ENCODE measurements around the gene SOBP. TPM values are rescaled to one million over a fixed set of nuclear protein-coding genes. Genes with fewer than 3 reads are reported as not detected.

SOBP gene
- total RNA-seq, 1 experiment from 2014 or later = 10.1 TPM

GRCh38 chr6:107704347-107705013 lies 214.6 kb downstream of the SOBP start:
- no peaks in the 10 kb centered on the region for H3K36me3 Mint-ChIP-seq
- ChIA-PET POLR2A (no interaction called here), CTCF (interaction anchor here (0.5 kb wide), 1 partner anchor 592 kb away, joined by 3 read pairs; no protein-coding TSS in a partner anchor)
- H3K4me3 Mint-ChIP-seq = no peak overlapping the region
- no peak for TF ChIP-seq CREB1 (CRISPR knock-in tag; IDR thresholded peaks at IDR 0.05)
- TF ChIP-seq, protein P1, sequence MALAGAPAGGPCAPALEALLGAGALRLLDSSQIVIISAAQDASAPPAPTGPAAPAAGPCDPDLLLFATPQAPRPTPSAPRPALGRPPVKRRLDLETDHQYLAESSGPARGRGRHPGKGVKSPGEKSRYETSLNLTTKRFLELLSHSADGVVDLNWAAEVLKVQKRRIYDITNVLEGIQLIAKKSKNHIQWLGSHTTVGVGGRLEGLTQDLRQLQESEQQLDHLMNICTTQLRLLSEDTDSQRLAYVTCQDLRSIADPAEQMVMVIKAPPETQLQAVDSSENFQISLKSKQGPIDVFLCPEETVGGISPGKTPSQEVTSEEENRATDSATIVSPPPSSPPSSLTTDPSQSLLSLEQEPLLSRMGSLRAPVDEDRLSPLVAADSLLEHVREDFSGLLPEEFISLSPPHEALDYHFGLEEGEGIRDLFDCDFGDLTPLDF (CRISPR knock-in tag; IDR thresholded peaks at IDR 0.05) = no peak
- no peak for TF ChIP-seq RORB (CRISPR knock-in tag; IDR thresholded peaks at IDR 0.05)
- peak; percentile 57; the same call in 1 of the 2 replicates for TF ChIP-seq ZNF317 (CRISPR knock-in tag; IDR thresholded peaks at IDR 0.05; ENCODE audit: borderline replicate concordance, low read depth)
- no peak for TF ChIP-seq SMAD3 (CRISPR knock-in tag; IDR thresholded peaks at IDR 0.05; ENCODE audit: borderline replicate concordance)
- TF ChIP-seq ZNF512 (CRISPR knock-in tag; IDR thresholded peaks at IDR 0.05; ENCODE audit: borderline replicate concordance) = no peak
- TF ChIP-seq SOX15 (CRISPR knock-in tag; IDR thresholded peaks at IDR 0.05) = no peak
- TF ChIP-seq, protein P2, sequence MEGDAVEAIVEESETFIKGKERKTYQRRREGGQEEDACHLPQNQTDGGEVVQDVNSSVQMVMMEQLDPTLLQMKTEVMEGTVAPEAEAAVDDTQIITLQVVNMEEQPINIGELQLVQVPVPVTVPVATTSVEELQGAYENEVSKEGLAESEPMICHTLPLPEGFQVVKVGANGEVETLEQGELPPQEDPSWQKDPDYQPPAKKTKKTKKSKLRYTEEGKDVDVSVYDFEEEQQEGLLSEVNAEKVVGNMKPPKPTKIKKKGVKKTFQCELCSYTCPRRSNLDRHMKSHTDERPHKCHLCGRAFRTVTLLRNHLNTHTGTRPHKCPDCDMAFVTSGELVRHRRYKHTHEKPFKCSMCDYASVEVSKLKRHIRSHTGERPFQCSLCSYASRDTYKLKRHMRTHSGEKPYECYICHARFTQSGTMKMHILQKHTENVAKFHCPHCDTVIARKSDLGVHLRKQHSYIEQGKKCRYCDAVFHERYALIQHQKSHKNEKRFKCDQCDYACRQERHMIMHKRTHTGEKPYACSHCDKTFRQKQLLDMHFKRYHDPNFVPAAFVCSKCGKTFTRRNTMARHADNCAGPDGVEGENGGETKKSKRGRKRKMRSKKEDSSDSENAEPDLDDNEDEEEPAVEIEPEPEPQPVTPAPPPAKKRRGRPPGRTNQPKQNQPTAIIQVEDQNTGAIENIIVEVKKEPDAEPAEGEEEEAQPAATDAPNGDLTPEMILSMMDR (IDR thresholded peaks at IDR 0.05) = peak; percentile 82
- no peak for TF ChIP-seq NFE2L1 (CRISPR knock-in tag; IDR thresholded peaks at IDR 0.05)
- TF ChIP-seq ETV6 (CRISPR knock-in tag; IDR thresholded peaks at IDR 0.05) = 0 out of 2 replicates have a peak, but pooled peaks have one; percentile 26
- TF ChIP-seq, protein P3, sequence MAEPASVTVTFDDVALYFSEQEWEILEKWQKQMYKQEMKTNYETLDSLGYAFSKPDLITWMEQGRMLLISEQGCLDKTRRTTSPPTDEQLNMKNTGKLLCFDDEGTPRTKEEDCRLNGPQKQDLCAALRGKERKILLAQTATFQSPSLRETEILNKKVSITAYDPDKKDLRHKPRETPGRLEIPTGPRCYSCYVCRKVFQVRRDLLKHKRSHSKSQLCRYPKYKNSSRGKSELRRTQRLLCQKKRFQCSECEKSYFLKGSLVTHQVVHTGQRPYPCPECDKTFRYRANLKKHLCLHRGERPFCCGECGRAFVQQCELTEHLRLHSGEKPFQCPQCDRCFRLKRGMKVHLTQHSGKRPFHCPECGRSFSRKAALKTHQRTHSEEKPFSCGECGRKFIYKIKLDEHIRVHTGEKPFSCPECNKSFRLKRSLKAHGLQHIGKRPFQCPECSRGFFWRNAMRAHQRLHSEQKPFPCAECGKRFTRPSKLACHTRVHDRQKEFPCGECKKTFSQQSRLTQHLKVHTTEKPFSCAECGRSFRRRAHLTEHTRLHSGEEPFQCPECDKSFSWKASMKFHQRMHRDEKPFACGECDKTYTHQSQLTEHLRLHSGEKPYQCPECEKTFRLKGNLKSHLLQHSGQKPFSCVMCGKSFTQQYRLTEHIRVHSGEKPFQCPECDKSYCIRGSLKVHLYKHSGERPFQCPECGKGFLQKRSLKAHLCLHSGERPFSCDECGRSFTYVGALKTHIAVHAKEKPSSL (CRISPR knock-in tag; conservative IDR thresholded peaks at IDR 0.05) = no peak
- no peak for TF ChIP-seq E2F4 (CRISPR knock-in tag; IDR thresholded peaks at IDR 0.05; ENCODE audit: borderline replicate concordance, low read depth)
- no peak for TF ChIP-seq JUN (CRISPR knock-in tag; IDR thresholded peaks at IDR 0.05)
- no peak for TF ChIP-seq TP53 (CRISPR knock-in tag; IDR thresholded peaks at IDR 0.05)
- TF ChIP-seq, protein P4, sequence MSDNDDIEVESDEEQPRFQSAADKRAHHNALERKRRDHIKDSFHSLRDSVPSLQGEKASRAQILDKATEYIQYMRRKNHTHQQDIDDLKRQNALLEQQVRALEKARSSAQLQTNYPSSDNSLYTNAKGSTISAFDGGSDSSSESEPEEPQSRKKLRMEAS (CRISPR knock-in tag; IDR thresholded peaks at IDR 0.05) = no peak
- no peak for TF ChIP-seq FOXK1 (CRISPR knock-in tag; IDR thresholded peaks at IDR 0.05)
- no peak for TF ChIP-seq HMGA2 (CRISPR knock-in tag; IDR thresholded peaks at IDR 0.05)
- TF ChIP-seq MXD4 (CRISPR knock-in tag; IDR thresholded peaks at IDR 0.05; ENCODE audit: borderline replicate concordance) = no peak
- no peak for TF ChIP-seq ZNF423 (CRISPR knock-in tag; IDR thresholded peaks at IDR 0.05)
- TF ChIP-seq GTF2I (CRISPR knock-in tag; conservative IDR thresholded peaks at IDR 0.05) = no peak
- no peaks in the 10 kb centered on the region for H3K9me3 Mint-ChIP-seq
- H3K27me3 Mint-ChIP-seq (ENCODE audit: low read depth) = no peaks in the 10 kb centered on the region
- H3K27ac Mint-ChIP-seq = no peak overlapping the region
- peak; percentile 60 for ATAC-seq
- H3K4me1 Mint-ChIP-seq = peaks cover 28% of the 10 kb centered on the region
- DNase-seq (ENCODE audit: low spot score) = no peak

Measured in WTC11 (cell line).